Trophoblast cell (in vitro differentiated cells and primary cell): ENCODE data around the gene RXFP2.

Experiments
- DNase-seq, 2 donors: peaks; one replicate each; pipeline ENCODE4 v3.0.0-alpha.2; 2016
- H2AFZ ChIP-seq: 2 replicates; pipeline ENCODE4 v1.6.1; 2013; ENCODE audit warnings: low read length, moderate library complexity, mild to moderate bottlenecking; ENCODE audit not compliant: insufficient read depth, poor library complexity
- H2AK5ac ChIP-seq: 2 replicates; pipeline ENCODE4 v1.6.1; 2013; ENCODE audit warnings: mild to moderate bottlenecking, low read length
- H2BK120ac ChIP-seq: 2 replicates; pipeline ENCODE4 v1.6.1; 2013; ENCODE audit warnings: low read length, mild to moderate bottlenecking, moderate library complexity; ENCODE audit not compliant: insufficient read depth, poor library complexity
- H2BK12ac ChIP-seq: 2 replicates; pipeline ENCODE4 v1.6.1; 2013; ENCODE audit warnings: mild to moderate bottlenecking, low read length, moderate library complexity
- H2BK5ac ChIP-seq: 2 replicates; pipeline ENCODE4 v1.6.1; 2013; ENCODE audit warnings: low read length, low read depth, moderate library complexity, mild to moderate bottlenecking; ENCODE audit not compliant: poor library complexity
- H3K14ac ChIP-seq: 2 replicates; pipeline ENCODE4 v1.6.1; 2013; ENCODE audit warnings: mild to moderate bottlenecking, low read length
- H3K18ac ChIP-seq: 2 replicates; pipeline ENCODE4 v1.6.1; 2013; ENCODE audit warnings: mild to moderate bottlenecking, low read length
- H3K23ac ChIP-seq: 2 replicates; pipeline ENCODE4 v1.6.1; 2013; ENCODE audit warnings: low read length
- H3K27ac ChIP-seq: 2 replicates; pipeline ENCODE4 v1.5.1; 2013; ENCODE audit warnings: low read depth, mild to moderate bottlenecking, inconsistent platforms, low read length, moderate library complexity
- H3K27me3 ChIP-seq: 2 replicates; pipeline ENCODE4 v1.6.1; 2013; ENCODE audit warnings: inconsistent platforms, mild to moderate bottlenecking, low read length, moderate library complexity; ENCODE audit not compliant: insufficient read depth
- H3K36me3 ChIP-seq, 2 experiments: 1 replicate in 1 of 2; 2 replicates in 1 of 2; pipeline ENCODE4 v1.6.1; 2013; ENCODE audit warnings: low read length in 2 of 2, mild to moderate bottlenecking in 2 of 2, moderate library complexity in 1 of 2; ENCODE audit not compliant: insufficient read depth in 2 of 2, control insufficient read depth in 1 of 2
- H3K4ac ChIP-seq: 2 replicates; pipeline ENCODE4 v1.6.1; 2013; ENCODE audit warnings: low read depth, mild to moderate bottlenecking, low read length, moderate library complexity
- H3K4me1 ChIP-seq, 2 experiments: 1 replicate in 1 of 2; 2 replicates in 1 of 2; pipeline ENCODE4 v1.6.1; 2013; ENCODE audit warnings: low read length in 2 of 2, mild to moderate bottlenecking in 2 of 2, moderate library complexity in 1 of 2; ENCODE audit not compliant: insufficient read depth in 2 of 2, control insufficient read depth in 1 of 2
- H3K4me2 ChIP-seq: 2 replicates; pipeline ENCODE4 v1.6.1; 2013; ENCODE audit warnings: inconsistent platforms, mild to moderate bottlenecking, low read length, moderate library complexity
- H3K4me3 ChIP-seq: 2 replicates; pipeline ENCODE4 v1.5.1; 2013; ENCODE audit warnings: mild to moderate bottlenecking, low read depth, low read length, inconsistent platforms
- H3K79me1 ChIP-seq: one replicate; pipeline ENCODE4 v1.6.1; 2013; ENCODE audit warnings: low read length
- H3K79me2 ChIP-seq: 2 replicates; pipeline ENCODE4 v1.6.1; 2013; ENCODE audit warnings: low read length, mild to moderate bottlenecking; ENCODE audit not compliant: control insufficient read depth, insufficient read depth, poor library complexity
- H3K9ac ChIP-seq: 2 replicates; pipeline ENCODE4 v1.6.1; 2013; ENCODE audit warnings: mild to moderate bottlenecking, low read length
- H3K9me3 ChIP-seq: 2 replicates; pipeline ENCODE4 v1.6.1; 2013; ENCODE audit warnings: low read depth, mild to moderate bottlenecking, control low read depth, inconsistent platforms, low read length; ENCODE audit not compliant: insufficient read depth
- H4K12ac ChIP-seq: 2 replicates; pipeline ENCODE4 v1.6.1; 2013; ENCODE audit warnings: low read depth, mild to moderate bottlenecking, low read length, moderate library complexity
- H4K8ac ChIP-seq: 2 replicates; pipeline ENCODE4 v1.6.1; 2013; ENCODE audit warnings: low read depth, mild to moderate bottlenecking, low read length, moderate library complexity
- H4K91ac ChIP-seq: one replicate; pipeline ENCODE4 v1.6.1; 2013; ENCODE audit warnings: low read depth, mild to moderate bottlenecking, low read length, moderate library complexity
- WGBS: extraction: QIAGEN DNeasy Blood & Tissue Kit; methylation state at CpG from one replicate; pipeline ENCODE4 v1.1.7; 2013; ENCODE audit warnings: missing lambda C conversion rate; ENCODE audit not compliant: insufficient read length, insufficient coverage; ENCODE audit errors: extremely low coverage; 5-methylcytosine and 5-hydroxymethylcytosine counted together

The RXFP2 gene

GRCh38 chr13:31827707-31828106 lies 88.4 kb downstream of the RXFP2 start:
- H3K4me2 ChIP-seq = no peak overlapping the region
- no peak overlapping the region for H2AK5ac ChIP-seq
- H3K36me3 ChIP-seq = no peaks in the 10 kb centered on the region
- H3K4me3 ChIP-seq = no peak overlapping the region
- no peak overlapping the region for H4K91ac ChIP-seq
- H3K27me3 ChIP-seq = no peaks in the 10 kb centered on the region
- no peak overlapping the region for H3K23ac ChIP-seq
- no peaks in the 10 kb centered on the region for H3K79me2 ChIP-seq
- WGBS = no CpG with 5 or more reads among the region's 5 CpGs
- DNase-seq = no peak
- no peak overlapping the region for H2AFZ ChIP-seq
- H4K12ac ChIP-seq = no peak overlapping the region
- no peak overlapping the region for H3K27ac ChIP-seq
- no peak overlapping the region for H4K8ac ChIP-seq
- H3K9ac ChIP-seq = no peak overlapping the region
- H3K79me1 ChIP-seq = no peaks in the 10 kb centered on the region
- no peak overlapping the region for H2BK12ac ChIP-seq
- no peak overlapping the region for H3K14ac ChIP-seq
- H2BK5ac ChIP-seq = no peak overlapping the region
- no peaks in the 10 kb centered on the region for H3K9me3 ChIP-seq
- H3K18ac ChIP-seq = no peak overlapping the region
- H3K4ac ChIP-seq = no peak overlapping the region
- no peak overlapping the region for H2BK120ac ChIP-seq
- peaks cover 0 to 2% of the 10 kb centered on the region in 2 experiments for H3K4me1 ChIP-seq

- H2BK5ac ChIP-seq = no peak overlapping the region
- H3K4ac ChIP-seq = no peak overlapping the region
- H3K79me1 ChIP-seq = no peaks in the 10 kb centered on the region
- H4K12ac ChIP-seq = no peak overlapping the region
- H3K18ac ChIP-seq = no peak overlapping the region
- no peak overlapping the region for H2BK120ac ChIP-seq
- no peak overlapping the region for H2AK5ac ChIP-seq
- no peaks in the 10 kb centered on the region for H3K27me3 ChIP-seq
- no peak overlapping the region for H3K14ac ChIP-seq
- H4K8ac ChIP-seq = no peak overlapping the region
- H3K9me3 ChIP-seq = no peaks in the 10 kb centered on the region
- no peak overlapping the region for H2AFZ ChIP-seq
- H3K4me2 ChIP-seq = no peak overlapping the region
- H3K4me3 ChIP-seq = no peak overlapping the region
- WGBS = no CpG with 5 or more reads among the region's 1 CpG
- no peaks in the 10 kb centered on the region for H3K79me2 ChIP-seq
- no peak for DNase-seq
- no peak overlapping the region for H3K23ac ChIP-seq
- H4K91ac ChIP-seq = no peak overlapping the region
- no peaks in the 10 kb centered on the region for H3K36me3 ChIP-seq
- H2BK12ac ChIP-seq = no peak overlapping the region
- no peak overlapping the region for H3K27ac ChIP-seq
- no peak overlapping the region for H3K9ac ChIP-seq
- no peaks in the 10 kb centered on the region for H3K4me1 ChIP-seq
Observed at GRCh38 chr13:31835932-31836331, 96.6 kb downstream of the RXFP2 start.

- Histone ChIP-seq H3K9ac (no peak overlapping the region), H3K79me1 (no peaks in the 10 kb centered on the region), H3K27me3 (peaks cover 3% of the 10 kb centered on the region), H2BK12ac (no peak overlapping the region), H2AK5ac (no peak overlapping the region), H2BK5ac (no peak overlapping the region), H3K27ac (no peak overlapping the region), H3K4me2 (no peak overlapping the region), H3K79me2 (no peaks in the 10 kb centered on the region), H3K9me3 (no peaks in the 10 kb centered on the region), H3K4ac (no peak overlapping the region), H2AFZ (no peak overlapping the region), H3K4me1 (peaks cover 2 to 4% of the 10 kb centered on the region in 2 experiments), H3K18ac (no peak overlapping the region), H3K4me3 (no peak overlapping the region), H2BK120ac (no peak overlapping the region), H4K91ac (no peak overlapping the region), H3K36me3 (no peaks in the 10 kb centered on the region), H3K23ac (no peak overlapping the region), H4K8ac (no peak overlapping the region), H3K14ac (no peak overlapping the region), H4K12ac (no peak overlapping the region)
- WGBS = no CpG with 5 or more reads among the region's 6 CpGs
- DNase-seq = no peak
Observed at GRCh38 chr13:31843044-31843443, 103.7 kb downstream of the RXFP2 start.

- H3K4me3 ChIP-seq = peak overlapping the region; percentile 84
- H2BK5ac ChIP-seq = no peak overlapping the region
- H3K27me3 ChIP-seq = peaks cover 3% of the 10 kb centered on the region
- no peak overlapping the region for H4K91ac ChIP-seq
- H2BK12ac ChIP-seq = no peak overlapping the region
- H3K36me3 ChIP-seq = no peaks in the 10 kb centered on the region
- H3K23ac ChIP-seq = no peak overlapping the region
- peak overlapping the region; percentile 100 for H3K4me2 ChIP-seq
- H3K9me3 ChIP-seq = no peaks in the 10 kb centered on the region
- peaks cover 2 to 4% of the 10 kb centered on the region in 2 experiments for H3K4me1 ChIP-seq
- H3K9ac ChIP-seq = peak overlapping the region; percentile 73
- H3K18ac ChIP-seq = no peak overlapping the region
- H2BK120ac ChIP-seq = no peak overlapping the region
- no CpG with 5 or more reads among the region's 74 CpGs for WGBS
- peak; percentile 50 to 81 for DNase-seq
- H4K12ac ChIP-seq = no peak overlapping the region
- no peaks in the 10 kb centered on the region for H3K79me1 ChIP-seq
- peak overlapping the region; percentile 56 for H2AFZ ChIP-seq
- no peak overlapping the region for H4K8ac ChIP-seq
- H3K79me2 ChIP-seq = no peaks in the 10 kb centered on the region
- no peak overlapping the region for H3K4ac ChIP-seq
- no peak overlapping the region for H2AK5ac ChIP-seq
- H3K27ac ChIP-seq = no peak overlapping the region
- no peak overlapping the region for H3K14ac ChIP-seq
Observed at GRCh38 chr13:31846182-31846938, 107.0 kb downstream of the RXFP2 start.
